ENCODE data around the gene KBTBD12. TPM values are rescaled to one million over a fixed set of nuclear protein-coding genes. Genes with fewer than 3 reads are reported as not detected.

KBTBD12 gene
- total and polyA plus RNA-seq, 7 experiments from 2014 or later = not detected

DNA sequence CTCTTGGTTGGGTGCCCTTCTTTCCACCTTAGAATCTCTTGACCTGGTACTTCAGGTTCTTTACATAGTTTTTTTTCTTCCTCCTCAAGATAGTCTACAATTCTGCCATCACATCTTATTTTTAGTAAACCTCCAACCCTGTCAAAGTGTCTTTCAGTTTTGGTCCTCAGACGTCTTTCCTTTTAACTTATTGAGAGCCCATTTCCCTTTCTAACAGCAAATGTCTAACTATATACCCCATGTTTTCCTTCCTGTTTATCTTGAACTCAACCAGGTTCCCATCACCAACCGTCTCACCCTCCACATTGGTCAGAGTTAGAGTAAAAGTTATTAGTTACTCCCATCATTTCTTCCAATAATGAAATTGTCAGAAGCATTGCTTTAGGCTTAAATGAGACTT lies 10.4 kb downstream of the KBTBD12 start:
- peaks cover 0 to 55% (median 18%) of the 10 kb centered on the region in 5 donors for H3K27me3 Mint-ChIP-seq
- DNase-seq (no peak), ATAC-seq (no peak)
- H3K9me3 Mint-ChIP-seq = no peaks in the 10 kb centered on the region
- intact Hi-C loops (cut with micrococcal nuclease) = no loop called here
- ChIA-PET CTCF (no interaction called here), POLR2A (no interaction called here)
- no peaks in the 10 kb centered on the region for H3K36me3 ChIP-seq (ENCODE audit: control insufficient read depth in 2 of 3, insufficient read depth in 3 of 3, low read length in 3 of 3)
- peaks cover 0 to 3% (median 0%) of the 10 kb centered on the region in 5 donors for H3K36me3 Mint-ChIP-seq
- H3K4me1 ChIP-seq (ENCODE audit: control insufficient read depth in 2 of 2, insufficient read depth in 2 of 2, low read length in 2 of 2) = no peaks in the 10 kb centered on the region
- H3K9me3 ChIP-seq (ENCODE audit: control insufficient read depth in 2 of 3, low read length in 3 of 3) = no peaks in the 10 kb centered on the region
- H3K4me3 Mint-ChIP-seq = peak overlapping the region in 1 of 10 donors; percentile 4
- peaks cover 0 to 1% of the 10 kb centered on the region in 2 donors for H3K27me3 ChIP-seq (ENCODE audit: control insufficient read depth in 2 of 2, insufficient read depth in 2 of 2, low read length in 2 of 2)
- no peak overlapping the region for H3K27ac Mint-ChIP-seq
- no peak overlapping the region for H3K27ac ChIP-seq (ENCODE audit: low read depth, low read length)
- H3K4me3 ChIP-seq (ENCODE audit: low read length) = no peak overlapping the region
- H3K4me1 Mint-ChIP-seq = peaks cover 0 to 11% (median 8%) of the 10 kb centered on the region in 7 donors

- peaks cover 15 to 53% (median 27%) of the 10 kb centered on the region in 5 donors for H3K27me3 Mint-ChIP-seq
- CTCF ChIA-PET = no interaction called here
Measured at GRCh38 chr3:127927829-127928604, 13.0 kb downstream of the KBTBD12 start.

DNA sequence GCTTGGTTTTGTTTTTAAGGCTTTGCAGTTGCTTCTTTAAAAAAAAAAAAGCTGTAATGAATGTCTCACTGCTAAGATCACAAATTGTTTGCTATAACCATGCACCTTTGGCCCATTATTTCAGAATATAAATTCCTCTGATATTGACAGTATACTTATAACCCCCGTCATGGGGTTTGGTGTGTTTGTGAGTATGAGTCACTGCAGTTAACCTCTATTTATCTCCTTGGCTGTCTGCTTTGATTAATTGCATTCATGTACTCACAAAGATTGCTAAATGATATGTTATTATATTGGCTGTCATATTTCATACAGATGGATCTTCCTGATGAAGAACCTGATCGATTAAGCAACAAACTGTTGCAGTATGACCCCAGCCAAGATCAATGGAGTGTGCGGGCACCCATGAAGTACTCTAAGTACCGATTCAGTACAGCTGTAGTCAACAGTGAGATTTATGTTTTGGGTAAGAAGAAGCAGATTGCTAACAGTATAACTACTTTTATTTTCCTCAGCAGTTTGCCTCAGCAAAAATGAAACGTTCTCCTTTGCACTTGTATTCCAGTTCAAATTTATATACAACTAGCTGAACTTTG lies 14.9 kb downstream of the KBTBD12 start:
- H3K36me3 ChIP-seq (ENCODE audit: control insufficient read depth in 2 of 3, insufficient read depth in 3 of 3, low read length in 3 of 3) = no peaks in the 10 kb centered on the region
- no peaks in the 10 kb centered on the region for H3K9me3 ChIP-seq (ENCODE audit: control insufficient read depth in 2 of 3, low read length in 3 of 3)
- ATAC-seq (no peak), DNase-seq (no peak)
- Mint-ChIP-seq H3K4me1 (peaks cover 0 to 9% (median 8%) of the 10 kb centered on the region in 7 donors), H3K9me3 (no peaks in the 10 kb centered on the region), H3K4me3 (no peak overlapping the region), H3K27me3 (peaks cover 30 to 58% (median 44%) of the 10 kb centered on the region in 5 donors), H3K36me3 (peaks cover 0 to 8% (median 0%) of the 10 kb centered on the region in 5 donors), H3K27ac (no peak overlapping the region)
- H3K4me3 ChIP-seq (ENCODE audit: low read length) = no peak overlapping the region
- POLR2A ChIA-PET = no interaction called here
- H3K27me3 ChIP-seq (ENCODE audit: control insufficient read depth in 2 of 2, insufficient read depth in 2 of 2, low read length in 2 of 2) = peaks cover 0 to 6% of the 10 kb centered on the region in 2 donors
- H3K27ac ChIP-seq (ENCODE audit: low read depth, low read length) = no peak overlapping the region
- intact Hi-C loops (cut with micrococcal nuclease) = no loop called here
- CTCF ChIA-PET = no interaction called here
- H3K4me1 ChIP-seq (ENCODE audit: control insufficient read depth in 2 of 2, insufficient read depth in 2 of 2, low read length in 2 of 2) = no peaks in the 10 kb centered on the region

More at GRCh38 chr3:127927829-127928604, 13.0 kb downstream of the KBTBD12 start:
- peaks cover 0 to 6% of the 10 kb centered on the region in 2 donors for H3K27me3 ChIP-seq (ENCODE audit: control insufficient read depth in 2 of 2, insufficient read depth in 2 of 2, low read length in 2 of 2)
- DNase-seq (no peak), ATAC-seq (no peak)
- H3K9me3 ChIP-seq (ENCODE audit: control insufficient read depth in 2 of 3, low read length in 3 of 3) = no peaks in the 10 kb centered on the region
- no peaks in the 10 kb centered on the region for H3K4me1 ChIP-seq (ENCODE audit: control insufficient read depth in 2 of 2, insufficient read depth in 2 of 2, low read length in 2 of 2)
- Mint-ChIP-seq H3K27ac (no peak overlapping the region), H3K4me1 (peaks cover 0 to 11% (median 8%) of the 10 kb centered on the region in 7 donors), H3K4me3 (no peak overlapping the region), H3K36me3 (peaks cover 0 to 8% (median 0%) of the 10 kb centered on the region in 5 donors), H3K9me3 (no peaks in the 10 kb centered on the region)
- no peaks in the 10 kb centered on the region for H3K36me3 ChIP-seq (ENCODE audit: control insufficient read depth in 2 of 3, insufficient read depth in 3 of 3, low read length in 3 of 3)
- H3K4me3 ChIP-seq (ENCODE audit: low read length) = no peak overlapping the region
- no peak overlapping the region for H3K27ac ChIP-seq (ENCODE audit: low read depth, low read length)
- POLR2A ChIA-PET = no interaction called here
- intact Hi-C loops (cut with micrococcal nuclease) = no loop called here

DNA sequence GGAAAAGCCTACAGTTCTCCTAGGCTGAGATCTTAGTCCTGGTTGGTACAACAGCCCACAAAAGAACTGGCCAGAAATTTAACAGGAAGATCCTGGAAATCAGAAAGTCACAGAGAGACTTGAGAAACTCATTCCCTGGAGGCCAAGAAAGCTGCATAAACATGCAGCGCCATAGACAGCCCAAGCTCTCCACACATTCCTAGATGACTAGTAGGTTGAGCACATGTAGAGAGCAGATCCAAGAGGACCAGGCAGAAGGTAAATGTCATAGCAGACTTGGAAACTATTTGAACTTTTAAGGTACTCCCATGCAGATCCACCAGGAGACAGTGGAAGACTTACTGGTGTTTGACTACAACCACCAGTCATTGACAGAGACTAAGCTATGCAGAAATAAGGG lies 18.4 kb downstream of the KBTBD12 start:
- no peak for ATAC-seq
- Histone ChIP-seq H3K27me3 (ENCODE audit: control insufficient read depth in 2 of 2, insufficient read depth in 2 of 2, low read length in 2 of 2) (peaks cover 0 to 6% of the 10 kb centered on the region in 2 donors), H3K9me3 (ENCODE audit: control insufficient read depth in 2 of 3, low read length in 3 of 3) (no peaks in the 10 kb centered on the region), H3K4me3 (ENCODE audit: low read length) (no peak overlapping the region), H3K36me3 (ENCODE audit: control insufficient read depth in 2 of 3, insufficient read depth in 3 of 3, low read length in 3 of 3) (no peaks in the 10 kb centered on the region), H3K27ac (ENCODE audit: low read depth, low read length) (no peak overlapping the region), H3K4me1 (ENCODE audit: control insufficient read depth in 2 of 2, insufficient read depth in 2 of 2, low read length in 2 of 2) (no peaks in the 10 kb centered on the region)
- CTCF ChIA-PET = no interaction called here
- intact Hi-C loops (cut with micrococcal nuclease) = no loop called here
- H3K4me1 Mint-ChIP-seq = no peaks in the 10 kb centered on the region
- H3K36me3 Mint-ChIP-seq = peaks cover 0 to 8% (median 0%) of the 10 kb centered on the region in 5 donors
- H3K27me3 Mint-ChIP-seq = peaks cover 38 to 55% (median 50%) of the 10 kb centered on the region in 5 donors
- DNase-seq = no peak
- H3K4me3 Mint-ChIP-seq = no peak overlapping the region
- POLR2A ChIA-PET = no interaction called here
- H3K27ac Mint-ChIP-seq = no peak overlapping the region
- peaks cover 0 to 8% (median 0%) of the 10 kb centered on the region in 11 donors for H3K9me3 Mint-ChIP-seq

- Mint-ChIP-seq H3K36me3 (peaks cover 0 to 4% (median 0%) of the 10 kb centered on the region in 5 donors), H3K27me3 (peaks cover 24 to 55% (median 42%) of the 10 kb centered on the region in 5 donors), H3K4me1 (no peaks in the 10 kb centered on the region), H3K9me3 (peaks cover 0 to 31% (median 14%) of the 10 kb centered on the region in 11 donors), H3K4me3 (no peak overlapping the region), H3K27ac (no peak overlapping the region)
- Histone ChIP-seq H3K9me3 (ENCODE audit: control insufficient read depth in 2 of 3, low read length in 3 of 3) (peaks cover 0 to 10% (median 0%) of the 10 kb centered on the region in 3 experiments), H3K27me3 (ENCODE audit: control insufficient read depth in 2 of 2, insufficient read depth in 2 of 2, low read length in 2 of 2) (no peaks in the 10 kb centered on the region), H3K27ac (ENCODE audit: low read depth, low read length) (no peak overlapping the region), H3K4me1 (ENCODE audit: control insufficient read depth in 2 of 2, insufficient read depth in 2 of 2, low read length in 2 of 2) (no peaks in the 10 kb centered on the region), H3K4me3 (ENCODE audit: low read length) (no peak overlapping the region), H3K36me3 (ENCODE audit: control insufficient read depth in 2 of 3, insufficient read depth in 3 of 3, low read length in 3 of 3) (no peaks in the 10 kb centered on the region)
- ChIA-PET POLR2A (no interaction called here), CTCF (no interaction called here)
- intact Hi-C loops (cut with micrococcal nuclease) = no loop called here
- DNase-seq (no peak), ATAC-seq (no peak)
Measured at GRCh38 chr3:127938800-127939199, 23.8 kb downstream of the KBTBD12 start.

DNA sequence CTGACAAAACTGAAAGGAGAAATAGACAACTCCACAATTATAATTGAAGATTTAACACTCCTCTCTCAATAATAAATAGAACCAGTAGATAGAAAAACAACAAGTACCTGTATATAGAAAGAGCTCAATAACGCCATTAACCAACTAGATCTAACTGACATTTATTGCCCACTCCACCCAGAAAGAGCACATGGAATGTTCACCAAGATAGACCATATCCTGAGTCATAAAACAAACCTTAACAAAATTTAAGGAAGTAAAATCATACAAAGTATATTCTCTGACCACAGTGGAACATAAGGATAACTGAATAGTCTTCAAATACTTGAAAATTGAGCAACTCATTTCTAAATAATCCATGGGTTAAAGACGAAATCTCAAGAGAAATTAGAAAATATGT lies 25.1 kb downstream of the KBTBD12 start:
- H3K27ac Mint-ChIP-seq = no peak overlapping the region
- Histone ChIP-seq H3K4me1 (ENCODE audit: control insufficient read depth in 2 of 2, insufficient read depth in 2 of 2, low read length in 2 of 2) (no peaks in the 10 kb centered on the region), H3K27ac (ENCODE audit: low read depth, low read length) (no peak overlapping the region), H3K27me3 (ENCODE audit: control insufficient read depth in 2 of 2, insufficient read depth in 2 of 2, low read length in 2 of 2) (no peaks in the 10 kb centered on the region), H3K36me3 (ENCODE audit: control insufficient read depth in 2 of 3, insufficient read depth in 3 of 3, low read length in 3 of 3) (no peaks in the 10 kb centered on the region), H3K9me3 (ENCODE audit: control insufficient read depth in 2 of 3, low read length in 3 of 3) (peaks cover 0 to 10% (median 0%) of the 10 kb centered on the region in 3 experiments), H3K4me3 (ENCODE audit: low read length) (no peak overlapping the region)
- H3K4me3 Mint-ChIP-seq = no peak overlapping the region
- peaks cover 0 to 4% (median 0%) of the 10 kb centered on the region in 5 donors for H3K36me3 Mint-ChIP-seq
- ChIA-PET CTCF (no interaction called here), POLR2A (no interaction called here)
- H3K27me3 Mint-ChIP-seq = peaks cover 13 to 53% (median 32%) of the 10 kb centered on the region in 5 donors
- intact Hi-C loops (cut with micrococcal nuclease) = no loop called here
- H3K4me1 Mint-ChIP-seq = no peaks in the 10 kb centered on the region
- DNase-seq (no peak), ATAC-seq (no peak)
- H3K9me3 Mint-ChIP-seq = peaks cover 0 to 35% (median 16%) of the 10 kb centered on the region in 11 donors
